Nephron progenitor cell (in vitro differentiated cells): Measurements from ENCODE around the gene PCSK6.
"Not testable (repeated sequence)": the region's sequence is repeated elsewhere in the genome, so short reads cannot be mapped to it uniquely, and the experiment has no call there.

Experiments
- DNase-seq: peaks from one replicate; pipeline ENCODE4 v3.0.0; 2021
- H3K27ac Mint-ChIP-seq: 2 replicates; pipeline ENCODE4 v1.8.0; 2021; ENCODE audit warnings: mild to moderate bottlenecking, moderate library complexity, mixed read lengths
- H3K27me3 Mint-ChIP-seq: 2 replicates; pipeline ENCODE4 v1.8.0; 2021; ENCODE audit warnings: mild to moderate bottlenecking, low read depth, mixed read lengths; ENCODE audit not compliant: poor library complexity
- H3K36me3 Mint-ChIP-seq: 2 replicates; pipeline ENCODE4 v1.8.0; 2021; ENCODE audit warnings: low read depth, mixed read lengths
- H3K4me1 Mint-ChIP-seq: 2 replicates; pipeline ENCODE4 v1.8.0; 2021; ENCODE audit warnings: mixed read lengths
- H3K4me3 Mint-ChIP-seq: 2 replicates; pipeline ENCODE4 v1.8.0; 2021; ENCODE audit warnings: mild to moderate bottlenecking, moderate library complexity, mixed read lengths
- H3K9me3 Mint-ChIP-seq: 2 replicates; pipeline ENCODE4 v1.8.0; 2021; ENCODE audit warnings: mild to moderate bottlenecking, moderate library complexity, mixed read lengths
- TF ChIP-seq, protein P1 (sequence below): fragments of 200-600 bp; sonication (generic); IDR thresholded peaks from 2 replicates; pipeline ENCODE4 v1.5.0; 2021; ENCODE audit warnings: antibody characterized with exemption

The PCSK6 gene

DNA sequence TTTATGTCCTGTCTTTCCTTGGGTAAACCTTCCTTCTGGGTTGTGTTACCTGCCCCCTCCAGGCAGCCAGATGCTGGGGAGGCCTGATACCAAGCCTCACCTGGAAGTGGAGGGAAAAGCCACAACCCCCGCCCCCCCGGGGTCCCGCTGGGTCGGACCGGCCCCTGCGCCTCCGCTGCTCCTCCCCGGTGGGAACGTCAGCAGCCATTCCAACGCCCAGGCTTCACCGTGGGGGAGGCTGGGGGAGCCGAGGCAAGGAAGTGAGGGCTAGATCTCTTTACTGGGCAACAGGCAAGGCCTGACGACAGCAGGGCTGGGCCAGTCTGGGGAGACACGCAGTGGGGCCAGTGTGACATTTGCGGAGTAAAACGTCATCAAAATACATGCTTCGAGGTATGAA is 141.5 kb downstream of the PCSK6 start:
- no peaks in the 10 kb centered on the region for H3K36me3 Mint-ChIP-seq
- no peak overlapping the region for H3K4me3 Mint-ChIP-seq
- DNase-seq = no peak
- peaks cover 20% of the 10 kb centered on the region for H3K27me3 Mint-ChIP-seq
- H3K9me3 Mint-ChIP-seq = peaks cover 8% of the 10 kb centered on the region
- TF ChIP-seq, protein P1, sequence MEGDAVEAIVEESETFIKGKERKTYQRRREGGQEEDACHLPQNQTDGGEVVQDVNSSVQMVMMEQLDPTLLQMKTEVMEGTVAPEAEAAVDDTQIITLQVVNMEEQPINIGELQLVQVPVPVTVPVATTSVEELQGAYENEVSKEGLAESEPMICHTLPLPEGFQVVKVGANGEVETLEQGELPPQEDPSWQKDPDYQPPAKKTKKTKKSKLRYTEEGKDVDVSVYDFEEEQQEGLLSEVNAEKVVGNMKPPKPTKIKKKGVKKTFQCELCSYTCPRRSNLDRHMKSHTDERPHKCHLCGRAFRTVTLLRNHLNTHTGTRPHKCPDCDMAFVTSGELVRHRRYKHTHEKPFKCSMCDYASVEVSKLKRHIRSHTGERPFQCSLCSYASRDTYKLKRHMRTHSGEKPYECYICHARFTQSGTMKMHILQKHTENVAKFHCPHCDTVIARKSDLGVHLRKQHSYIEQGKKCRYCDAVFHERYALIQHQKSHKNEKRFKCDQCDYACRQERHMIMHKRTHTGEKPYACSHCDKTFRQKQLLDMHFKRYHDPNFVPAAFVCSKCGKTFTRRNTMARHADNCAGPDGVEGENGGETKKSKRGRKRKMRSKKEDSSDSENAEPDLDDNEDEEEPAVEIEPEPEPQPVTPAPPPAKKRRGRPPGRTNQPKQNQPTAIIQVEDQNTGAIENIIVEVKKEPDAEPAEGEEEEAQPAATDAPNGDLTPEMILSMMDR = no peak
- H3K4me1 Mint-ChIP-seq = peaks cover 17% of the 10 kb centered on the region
- H3K27ac Mint-ChIP-seq = no peak overlapping the region

DNA sequence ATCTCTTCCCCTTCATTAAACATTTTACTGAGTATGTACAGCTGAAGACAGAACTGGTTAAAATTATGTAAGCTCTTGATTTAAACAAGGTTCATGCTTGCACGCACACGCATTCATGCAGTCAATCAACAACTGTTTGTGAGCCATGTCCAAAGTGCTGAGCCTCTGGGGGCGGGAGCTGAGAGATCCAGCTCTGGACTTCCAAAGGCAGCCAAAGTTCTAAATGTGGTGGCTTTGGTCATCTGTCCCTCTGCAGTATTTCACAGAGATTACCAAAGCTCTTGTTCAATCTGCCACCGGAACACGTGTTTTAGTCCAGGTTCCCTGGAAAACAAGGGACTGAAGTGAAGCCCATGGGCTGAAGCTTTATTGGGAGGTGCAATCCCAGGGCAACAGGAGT is 142.1 kb downstream of the PCSK6 start:
- Mint-ChIP-seq H3K4me3 (no peak overlapping the region), H3K27me3 (peaks cover 20% of the 10 kb centered on the region)
- DNase-seq = no peak

DNA sequence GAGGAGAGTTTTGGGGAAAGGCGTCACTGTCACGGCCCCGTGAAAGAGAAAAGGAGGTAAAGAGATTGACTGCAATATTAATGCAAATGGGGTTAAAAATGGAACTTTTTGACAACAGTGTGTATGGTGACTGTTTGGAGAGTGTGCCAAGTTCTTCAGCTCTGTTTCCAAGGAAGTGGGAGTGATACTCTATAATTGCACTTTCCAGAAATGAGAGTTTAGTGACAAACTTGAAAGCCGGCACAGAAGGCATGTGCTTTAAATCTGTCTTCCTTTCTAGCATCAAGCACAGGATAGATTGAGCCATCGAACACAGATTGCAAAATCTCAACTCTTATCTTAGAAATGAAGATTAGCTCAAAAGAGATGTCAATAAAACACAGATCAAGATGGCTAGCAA is 142.6 kb downstream of the PCSK6 start:
- Mint-ChIP-seq H3K4me3 (no peak overlapping the region), H3K9me3 (no peaks in the 10 kb centered on the region), H3K27ac (no peak overlapping the region)

More for the DNA sequence above, 142.1 kb downstream of the PCSK6 start:
- peaks cover 17% of the 10 kb centered on the region for H3K4me1 Mint-ChIP-seq
- TF ChIP-seq, protein P1 = no peak
- H3K9me3 Mint-ChIP-seq = peaks cover 2% of the 10 kb centered on the region
- no peaks in the 10 kb centered on the region for H3K36me3 Mint-ChIP-seq
- no peak overlapping the region for H3K27ac Mint-ChIP-seq

DNA sequence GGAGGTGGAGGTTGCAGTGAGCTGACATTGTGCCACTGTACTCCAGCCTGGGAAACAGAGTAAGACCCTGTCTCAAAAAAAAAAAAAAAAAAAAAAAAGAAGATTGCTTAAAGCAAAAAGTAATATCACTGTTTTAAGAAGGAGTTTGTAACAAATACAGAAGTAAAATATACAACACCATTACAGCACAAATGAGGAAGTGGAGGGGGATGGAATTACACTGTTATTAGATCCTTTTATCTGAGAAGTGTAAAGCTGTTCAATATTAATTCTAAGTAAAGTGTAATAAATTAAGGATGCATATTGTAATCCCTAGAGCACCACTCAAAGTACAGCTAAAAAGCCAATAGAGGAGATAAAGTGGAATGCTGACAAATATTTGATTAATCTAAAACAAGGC is 147.5 kb downstream of the PCSK6 start:
- Mint-ChIP-seq H3K36me3 (no peaks in the 10 kb centered on the region), H3K4me1 (peaks cover 4% of the 10 kb centered on the region), H3K4me3 (no peak overlapping the region), H3K27ac (no peak overlapping the region), H3K27me3 (peaks cover 28% of the 10 kb centered on the region), H3K9me3 (no peaks in the 10 kb centered on the region)
- DNase-seq = no peak
- TF ChIP-seq, protein P1 = no peak

More for the DNA sequence above, 142.6 kb downstream of the PCSK6 start:
- TF ChIP-seq, protein P1 = no peak
- H3K36me3 Mint-ChIP-seq = no peaks in the 10 kb centered on the region
- DNase-seq = no peak
- H3K27me3 Mint-ChIP-seq = peaks cover 20% of the 10 kb centered on the region
- H3K4me1 Mint-ChIP-seq = peaks cover 17% of the 10 kb centered on the region

DNA sequence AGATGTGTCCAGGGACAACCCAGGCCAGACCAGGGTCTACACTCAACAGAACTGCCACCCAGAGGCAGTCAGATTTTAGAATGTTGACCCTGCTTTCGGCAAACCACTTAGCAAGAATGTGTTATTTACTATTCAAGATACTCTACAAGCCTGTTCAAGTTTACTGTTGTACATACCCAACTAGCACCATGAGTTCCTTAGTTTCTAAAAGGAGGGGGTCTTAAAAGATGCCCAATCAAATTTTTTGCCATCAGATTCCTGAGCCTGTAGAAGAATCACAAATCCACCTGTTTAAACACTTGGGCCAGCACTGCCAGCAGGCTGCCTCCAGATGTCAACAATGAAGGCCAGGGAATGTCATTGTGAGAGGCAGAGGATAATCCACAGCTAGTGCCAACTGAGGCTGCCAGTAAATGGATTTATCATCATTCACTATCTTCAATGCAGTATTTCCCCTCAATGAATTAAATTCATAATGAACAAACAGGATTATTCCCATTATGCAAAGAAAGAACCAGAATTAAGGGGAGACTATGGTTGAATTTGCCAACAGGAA is 150.9 kb downstream of the PCSK6 start:
- peaks cover 34% of the 10 kb centered on the region for H3K27me3 Mint-ChIP-seq
- no peak overlapping the region for H3K4me3 Mint-ChIP-seq
- peaks cover 5% of the 10 kb centered on the region for H3K36me3 Mint-ChIP-seq
- no peak overlapping the region for H3K27ac Mint-ChIP-seq
- DNase-seq = no peak
- TF ChIP-seq, protein P1 = no peak
- H3K9me3 Mint-ChIP-seq = peaks cover 22% of the 10 kb centered on the region
- H3K4me1 Mint-ChIP-seq = no peaks in the 10 kb centered on the region

DNA sequence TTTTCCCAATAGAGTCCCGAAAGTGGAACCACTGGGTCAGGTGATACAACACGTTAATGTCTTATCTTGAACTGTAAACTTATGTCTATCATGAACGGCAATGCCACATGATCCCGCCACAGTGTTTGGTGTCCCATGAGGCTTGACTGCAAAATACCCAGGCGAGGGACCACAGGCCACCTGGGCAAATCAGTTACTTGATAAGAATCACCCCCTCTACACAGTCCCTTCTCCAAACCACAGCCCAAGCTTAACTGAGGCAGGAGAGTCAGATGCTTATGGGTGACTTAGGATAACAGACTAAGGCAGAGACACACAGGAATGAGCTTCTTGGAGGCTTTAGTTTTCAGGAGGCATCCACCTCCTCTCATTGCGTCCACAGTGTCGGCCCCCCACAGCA is 151.5 kb downstream of the PCSK6 start:
- H3K27me3 Mint-ChIP-seq = peaks cover 40% of the 10 kb centered on the region
- H3K9me3 Mint-ChIP-seq = peaks cover 26% of the 10 kb centered on the region
- H3K27ac Mint-ChIP-seq = no peak overlapping the region
- H3K36me3 Mint-ChIP-seq = peaks cover 5% of the 10 kb centered on the region
- H3K4me1 Mint-ChIP-seq = no peaks in the 10 kb centered on the region
- H3K4me3 Mint-ChIP-seq = no peak overlapping the region
- TF ChIP-seq, protein P1 = no peak
- no peak for DNase-seq

DNA sequence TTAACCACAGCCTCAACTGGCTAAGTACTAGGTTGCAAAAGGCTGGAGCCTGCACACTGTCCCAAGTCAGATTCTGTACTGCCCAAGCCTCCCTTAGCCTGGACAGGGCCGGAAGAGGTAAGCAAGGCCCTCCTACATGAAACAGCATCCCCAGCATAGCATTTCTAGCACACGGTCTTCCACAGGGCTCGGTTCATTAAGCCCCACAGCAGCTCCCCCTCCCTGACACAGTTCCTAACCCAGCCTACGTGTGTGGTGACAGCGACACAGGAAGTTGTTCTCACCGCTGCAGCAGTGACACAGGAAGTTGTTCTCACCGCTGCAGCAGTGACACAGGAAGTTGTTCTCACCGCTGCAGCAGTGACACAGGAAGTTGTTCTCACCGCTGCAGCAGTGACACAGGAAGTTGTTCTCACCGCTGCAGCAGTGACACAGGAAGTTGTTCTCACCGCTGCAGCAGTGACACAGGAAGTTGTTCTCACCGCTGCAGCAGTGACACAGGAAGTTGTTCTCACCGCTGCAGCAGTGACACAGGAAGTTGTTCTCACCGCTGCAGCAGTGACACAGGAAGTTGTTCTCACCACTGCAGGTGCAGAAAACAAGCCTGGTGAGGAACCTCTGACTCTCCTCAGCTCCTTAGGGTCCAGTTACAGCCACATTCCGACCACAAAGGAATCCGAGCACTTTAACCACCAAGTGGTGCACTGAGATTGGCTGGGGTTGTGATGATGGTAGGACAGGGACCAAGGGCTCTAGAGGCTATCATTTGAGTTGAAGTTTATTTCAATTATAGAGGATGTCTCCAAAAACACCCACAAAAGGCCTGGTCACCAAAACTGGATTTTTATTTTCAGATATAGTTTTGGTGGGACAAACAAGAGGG is 155.4 kb downstream of the PCSK6 start:
- not testable (repeated sequence) for H3K27ac Mint-ChIP-seq, DNase-seq, H3K4me3 Mint-ChIP-seq, H3K36me3 Mint-ChIP-seq, H3K4me1 Mint-ChIP-seq
- Mint-ChIP-seq H3K27me3 (peaks cover 65% of the 10 kb centered on the region), H3K9me3 (peaks cover 26% of the 10 kb centered on the region)
